ENCODE results near the gene OBSCN.

DNA sequence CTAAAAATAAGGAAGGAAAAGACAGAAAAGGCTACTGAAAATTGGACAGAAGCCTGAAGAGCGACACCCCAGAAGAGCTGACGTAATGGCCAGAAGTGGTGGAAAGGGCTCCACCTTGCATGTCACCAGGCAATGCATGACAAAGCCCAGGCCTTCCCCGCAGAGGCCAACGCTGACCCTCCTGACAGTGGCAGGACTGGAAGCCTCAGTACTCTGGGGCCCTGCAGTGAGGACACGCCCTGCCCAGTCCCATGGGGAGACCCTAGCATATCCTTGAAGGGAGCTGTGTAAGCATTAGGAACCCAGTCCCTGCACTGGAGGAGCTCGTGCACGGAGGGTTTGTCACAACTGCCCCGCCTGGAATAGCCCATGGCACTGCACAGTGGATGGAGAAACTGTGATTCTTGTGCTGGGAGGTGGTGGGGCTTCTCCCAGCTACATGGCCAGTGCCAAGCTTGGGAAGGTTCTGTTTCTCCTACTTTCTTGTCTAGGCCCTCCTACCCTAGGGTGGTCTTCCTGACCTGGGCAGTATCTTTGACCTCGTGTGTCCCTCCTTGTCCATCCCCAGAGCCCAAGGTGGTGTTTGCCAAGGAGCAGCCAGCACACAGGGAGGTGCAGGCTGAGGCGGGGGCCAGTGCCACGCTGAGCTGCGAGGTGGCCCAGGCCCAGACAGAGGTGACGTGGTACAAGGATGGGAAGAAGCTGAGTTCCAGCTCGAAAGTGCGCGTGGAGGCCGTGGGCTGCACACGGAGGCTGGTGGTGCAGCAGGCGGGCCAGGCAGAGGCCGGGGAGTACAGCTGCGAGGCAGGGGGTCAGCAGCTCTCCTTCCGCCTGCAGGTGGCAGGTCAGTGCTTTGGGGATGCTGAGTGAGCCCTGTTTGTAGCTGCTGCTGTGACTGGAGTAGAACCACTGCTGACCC, 60.4 kb downstream of the OBSCN start:
- TF ChIP-seq, protein P1, sequence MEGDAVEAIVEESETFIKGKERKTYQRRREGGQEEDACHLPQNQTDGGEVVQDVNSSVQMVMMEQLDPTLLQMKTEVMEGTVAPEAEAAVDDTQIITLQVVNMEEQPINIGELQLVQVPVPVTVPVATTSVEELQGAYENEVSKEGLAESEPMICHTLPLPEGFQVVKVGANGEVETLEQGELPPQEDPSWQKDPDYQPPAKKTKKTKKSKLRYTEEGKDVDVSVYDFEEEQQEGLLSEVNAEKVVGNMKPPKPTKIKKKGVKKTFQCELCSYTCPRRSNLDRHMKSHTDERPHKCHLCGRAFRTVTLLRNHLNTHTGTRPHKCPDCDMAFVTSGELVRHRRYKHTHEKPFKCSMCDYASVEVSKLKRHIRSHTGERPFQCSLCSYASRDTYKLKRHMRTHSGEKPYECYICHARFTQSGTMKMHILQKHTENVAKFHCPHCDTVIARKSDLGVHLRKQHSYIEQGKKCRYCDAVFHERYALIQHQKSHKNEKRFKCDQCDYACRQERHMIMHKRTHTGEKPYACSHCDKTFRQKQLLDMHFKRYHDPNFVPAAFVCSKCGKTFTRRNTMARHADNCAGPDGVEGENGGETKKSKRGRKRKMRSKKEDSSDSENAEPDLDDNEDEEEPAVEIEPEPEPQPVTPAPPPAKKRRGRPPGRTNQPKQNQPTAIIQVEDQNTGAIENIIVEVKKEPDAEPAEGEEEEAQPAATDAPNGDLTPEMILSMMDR (IDR thresholded peaks at IDR 0.05) = no peak
- no peak for TF ChIP-seq POLR2A (IDR thresholded peaks at IDR 0.05)
- no peak for TF ChIP-seq POLR2AphosphoS5 (IDR thresholded peaks at IDR 0.05)
- no peak for TF ChIP-seq EP300 (IDR thresholded peaks at IDR 0.05)

All from sigmoid colon (tissue), 4 donors.